ENCODE data around the gene PNLIPRP1.

Gene PNLIPRP1

GRCh38 chr10:116657863-116658551, 67.2 kb downstream of the PNLIPRP1 start:
- in situ Hi-C loops (cut with HindIII; ENCODE audit: low pct_ligation_motif_present, low pct_unique_long_range_greater_than_20kb, low sequenced_read_pairs): no loop called here
- DNase-seq: no peak

All from ACHN (cell line).